Activated T-cell treated with anti-CD3 and anti-CD28 coated beads, Interleukin-2, amount 50 U/mL, for 4 hours (primary cell): ENCODE data around the gene SLC44A5. TPM values are rescaled to one million over a fixed set of nuclear protein-coding genes. Genes with fewer than 3 reads are reported as not detected.
A peak's percentile ranks its signal among the peaks of the same experiment; 100 is the strongest.
"Not testable (repeated sequence)": the region's sequence is repeated elsewhere in the genome, so short reads cannot be mapped to it uniquely, and the experiment has no call there.

Experiments
- ATAC-seq, 2 donors: fragments of 200-7000 bp; cut with Tn5 transposase; one replicate each; pipeline ENCODE4 v1.10.0; 2021
- DNase-seq: peaks from one replicate; pipeline ENCODE4 v3.0.0-alpha.2; 2020
- H3K27me3 Mint-ChIP-seq: one replicate; pipeline ENCODE4 v1.8.0; 2021; ENCODE audit warnings: low read depth, mixed read lengths
- H3K36me3 Mint-ChIP-seq: one replicate; pipeline ENCODE4 v1.8.0; 2022; ENCODE audit warnings: mixed read lengths; ENCODE audit not compliant: insufficient read depth
- H3K4me1 Mint-ChIP-seq: one replicate; pipeline ENCODE4 v1.8.0; 2021; ENCODE audit warnings: low read depth, mixed read lengths
- H3K4me3 Mint-ChIP-seq: one replicate; pipeline ENCODE4 v1.8.0; 2021; ENCODE audit warnings: mild to moderate bottlenecking, moderate library complexity, mixed read lengths
- H3K9me3 Mint-ChIP-seq: one replicate; pipeline ENCODE4 v1.8.0; 2021; ENCODE audit warnings: mixed read lengths
- total RNA-seq, 3 donors: library from RNA; stranded (reverse); gene quantifications; one replicate each; pipeline ENCODE4 v1.2.1, GENCODE V29; 2021

Gene SLC44A5
- total RNA-seq, 3 donors from 2014 or later: 0.16 TPM; not detected in 2

GRCh38 chr1:75425001-75425650 is 185.8 kb downstream of the SLC44A5 start:
- Mint-ChIP-seq H3K4me1 (no peaks in the 10 kb centered on the region), H3K36me3 (no peaks in the 10 kb centered on the region), H3K9me3 (no peaks in the 10 kb centered on the region), H3K27me3 (no peaks in the 10 kb centered on the region), H3K4me3 (no peak overlapping the region)
- DNase-seq (no peak), ATAC-seq (no peak)

GRCh38 chr1:75423616-75424015 is 187.3 kb downstream of the SLC44A5 start:
- H3K27me3 Mint-ChIP-seq: no peaks in the 10 kb centered on the region
- DNase-seq (no peak), ATAC-seq (no peak)
- no peaks in the 10 kb centered on the region for H3K36me3 Mint-ChIP-seq
- H3K9me3 Mint-ChIP-seq: no peaks in the 10 kb centered on the region
- no peak overlapping the region for H3K4me3 Mint-ChIP-seq
- H3K4me1 Mint-ChIP-seq: no peaks in the 10 kb centered on the region

DNA sequence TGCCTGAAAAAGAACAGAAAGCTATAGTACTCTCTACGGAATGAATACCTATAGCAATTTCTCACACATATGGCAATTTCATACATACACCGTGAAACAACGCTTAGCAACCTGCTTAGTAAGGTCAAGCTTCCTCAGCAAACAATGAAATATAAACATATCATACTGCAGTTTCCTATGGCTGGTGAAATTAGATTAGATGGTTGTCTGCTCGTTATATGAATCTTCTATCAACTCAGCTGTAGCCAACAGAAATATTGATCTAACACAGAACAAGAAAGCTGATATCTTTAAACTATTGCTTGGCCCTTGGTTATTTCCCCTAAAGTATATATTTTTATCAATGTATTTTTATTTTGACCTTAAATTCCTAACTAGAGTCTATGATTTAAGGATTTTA is 187.8 kb downstream of the SLC44A5 start:
- Mint-ChIP-seq H3K4me3 (no peak overlapping the region), H3K9me3 (no peaks in the 10 kb centered on the region), H3K27me3 (no peaks in the 10 kb centered on the region), H3K4me1 (no peaks in the 10 kb centered on the region), H3K36me3 (no peaks in the 10 kb centered on the region)
- DNase-seq (no peak), ATAC-seq (no peak)

GRCh38 chr1:75421371-75421770 is 189.5 kb downstream of the SLC44A5 start:
- H3K4me3 Mint-ChIP-seq: no peak overlapping the region
- H3K9me3 Mint-ChIP-seq: peaks cover 6% of the 10 kb centered on the region
- H3K36me3 Mint-ChIP-seq: no peaks in the 10 kb centered on the region
- H3K27me3 Mint-ChIP-seq: no peaks in the 10 kb centered on the region
- DNase-seq (no peak), ATAC-seq (no peak)
- no peaks in the 10 kb centered on the region for H3K4me1 Mint-ChIP-seq

GRCh38 chr1:75415187-75415586 is 195.7 kb downstream of the SLC44A5 start:
- Mint-ChIP-seq H3K27me3 (no peaks in the 10 kb centered on the region), H3K4me3 (no peak overlapping the region), H3K9me3 (peaks cover 6% of the 10 kb centered on the region), H3K4me1 (no peaks in the 10 kb centered on the region), H3K36me3 (no peaks in the 10 kb centered on the region)
- DNase-seq (no peak), ATAC-seq (no peak)

- Mint-ChIP-seq H3K27me3 (no peaks in the 10 kb centered on the region), H3K4me1 (no peaks in the 10 kb centered on the region), H3K4me3 (no peak overlapping the region), H3K9me3 (peaks cover 6% of the 10 kb centered on the region), H3K36me3 (no peaks in the 10 kb centered on the region)
- no peak for ATAC-seq
- DNase-seq: no peak
These were observed 198.3 kb downstream of the SLC44A5 start for GRCh38 chr1:75412616-75413015.

DNA sequence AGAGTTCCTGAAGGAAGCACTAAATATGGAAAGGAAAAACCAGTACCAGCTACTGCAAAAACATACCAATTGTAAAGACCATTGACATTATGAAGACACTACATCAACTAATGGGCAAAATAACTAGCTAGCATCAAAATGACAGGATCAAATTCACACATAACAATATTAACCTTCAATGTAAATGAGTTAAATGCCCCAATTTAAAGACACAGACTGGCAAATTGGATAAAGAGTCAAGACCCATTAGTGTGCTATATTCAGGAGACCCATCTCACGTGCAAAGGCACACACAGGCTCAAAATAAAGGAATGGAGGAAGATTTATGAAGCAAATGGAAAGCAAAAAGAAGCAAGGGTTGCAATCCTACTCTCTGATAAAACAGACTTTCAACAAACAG is 206.2 kb downstream of the SLC44A5 start:
- H3K9me3 Mint-ChIP-seq: peaks cover 26% of the 10 kb centered on the region
- H3K36me3 Mint-ChIP-seq, H3K27me3 Mint-ChIP-seq, H3K4me3 Mint-ChIP-seq, ATAC-seq, H3K4me1 Mint-ChIP-seq, DNase-seq: not testable (repeated sequence)

DNA sequence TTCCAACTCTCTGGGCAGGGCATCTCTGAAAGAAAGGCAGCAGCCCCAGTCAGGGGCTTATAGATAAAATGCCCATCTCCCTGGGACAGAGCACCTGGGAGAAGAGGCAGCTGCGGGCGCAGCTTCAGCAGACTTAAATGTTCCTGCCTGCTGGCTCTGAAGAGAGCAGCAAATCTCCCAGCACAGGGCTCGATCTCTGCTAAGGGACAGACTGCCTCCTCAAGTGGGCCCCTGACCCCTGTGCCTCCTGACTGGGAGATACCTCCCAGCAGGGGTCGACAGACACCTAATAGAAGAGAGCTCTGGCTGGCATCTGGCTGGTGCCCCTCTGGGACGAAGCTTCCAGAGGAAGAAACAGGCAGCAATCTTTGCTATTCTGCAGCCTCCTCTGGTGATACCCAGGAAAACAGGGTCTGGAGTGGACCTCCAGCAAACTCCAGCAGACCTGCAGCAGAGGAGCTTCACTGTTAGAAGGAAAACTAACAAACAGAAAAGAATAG is 207.7 kb downstream of the SLC44A5 start:
- DNase-seq, H3K36me3 Mint-ChIP-seq, H3K4me3 Mint-ChIP-seq, H3K27me3 Mint-ChIP-seq, H3K4me1 Mint-ChIP-seq, ATAC-seq: not testable (repeated sequence)
- H3K9me3 Mint-ChIP-seq: peaks cover 26% of the 10 kb centered on the region

DNA sequence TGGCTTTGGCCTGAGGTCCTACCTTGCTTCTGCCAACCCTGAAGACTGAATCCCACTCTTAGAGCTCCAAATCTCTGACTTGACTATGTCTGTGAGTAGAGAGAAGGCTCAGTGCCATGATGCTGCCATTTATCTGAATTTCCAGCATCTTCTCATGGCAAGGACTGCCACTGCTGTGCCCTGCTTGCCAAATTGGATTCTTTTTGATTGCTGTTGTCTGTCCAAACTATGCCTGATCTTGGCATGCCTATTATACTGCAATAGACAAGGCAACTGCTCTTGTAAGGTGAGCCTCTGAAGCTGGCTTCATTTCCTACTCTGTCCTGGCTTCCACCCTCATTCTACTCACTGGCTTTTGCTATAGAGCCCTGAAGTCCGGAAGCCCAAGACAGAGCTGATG is 210.2 kb downstream of the SLC44A5 start:
- DNase-seq (no peak), ATAC-seq (no peak)
- H3K27me3 Mint-ChIP-seq: no peaks in the 10 kb centered on the region
- no peak overlapping the region for H3K4me3 Mint-ChIP-seq
- peaks cover 22% of the 10 kb centered on the region for H3K9me3 Mint-ChIP-seq
- H3K4me1 Mint-ChIP-seq: no peaks in the 10 kb centered on the region
- H3K36me3 Mint-ChIP-seq: no peaks in the 10 kb centered on the region

DNA sequence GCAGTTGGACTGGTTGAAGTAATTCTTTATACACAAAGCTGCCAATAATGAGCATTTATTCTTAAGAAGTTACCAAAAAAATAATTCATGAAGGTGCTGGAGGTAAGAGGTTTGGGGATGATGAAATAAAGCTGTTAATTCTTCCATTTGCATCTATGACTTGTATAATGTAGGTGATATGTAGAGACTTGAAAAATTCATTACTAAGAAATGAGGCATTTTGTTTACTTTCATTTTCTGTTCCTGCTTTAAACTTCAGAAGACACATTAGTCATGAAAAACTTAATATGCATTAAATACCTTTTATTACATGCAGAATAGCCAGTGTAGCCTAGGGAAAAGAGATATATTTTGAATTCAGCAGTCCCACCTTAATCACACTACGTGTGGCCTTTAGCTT is 214.2 kb downstream of the SLC44A5 start:
- Mint-ChIP-seq H3K4me3 (no peak overlapping the region), H3K4me1 (no peaks in the 10 kb centered on the region), H3K36me3 (no peaks in the 10 kb centered on the region), H3K27me3 (no peaks in the 10 kb centered on the region), H3K9me3 (peaks cover 8% of the 10 kb centered on the region)
- ATAC-seq (no peak), DNase-seq (no peak)

DNA sequence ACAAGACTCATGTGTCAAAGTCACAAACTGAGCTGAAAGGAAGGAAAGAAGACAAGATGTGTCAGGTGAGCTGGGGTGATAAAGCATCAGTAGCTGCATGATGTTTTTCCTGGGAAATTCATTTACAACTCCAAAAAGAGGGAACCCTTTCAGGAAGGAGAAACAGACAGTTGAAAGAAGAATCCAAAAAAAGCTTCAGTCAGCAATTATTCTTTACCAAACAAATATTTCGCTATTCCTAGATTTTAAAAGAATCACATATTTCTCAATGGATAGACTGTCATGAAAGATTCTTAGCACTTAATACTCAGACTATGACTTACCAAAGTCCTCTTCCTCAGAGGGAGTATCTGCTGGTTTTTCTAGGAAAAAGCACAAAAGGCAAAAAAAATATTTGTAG is 214.7 kb downstream of the SLC44A5 start:
- Mint-ChIP-seq H3K4me1 (no peaks in the 10 kb centered on the region), H3K36me3 (no peaks in the 10 kb centered on the region), H3K27me3 (no peaks in the 10 kb centered on the region), H3K4me3 (no peak overlapping the region), H3K9me3 (peaks cover 10% of the 10 kb centered on the region)
- ATAC-seq (no peak), DNase-seq (no peak)

GRCh38 chr1:75394386-75395139 is 216.4 kb downstream of the SLC44A5 start:
- Mint-ChIP-seq H3K36me3 (no peaks in the 10 kb centered on the region), H3K4me3 (no peak overlapping the region), H3K9me3 (peaks cover 27% of the 10 kb centered on the region), H3K4me1 (no peaks in the 10 kb centered on the region), H3K27me3 (no peaks in the 10 kb centered on the region)
- ATAC-seq: no peak
- no peak for DNase-seq

- peaks cover 31% of the 10 kb centered on the region for H3K9me3 Mint-ChIP-seq
These were observed 218.6 kb downstream of the SLC44A5 start for GRCh38 chr1:75392278-75392677.

DNA sequence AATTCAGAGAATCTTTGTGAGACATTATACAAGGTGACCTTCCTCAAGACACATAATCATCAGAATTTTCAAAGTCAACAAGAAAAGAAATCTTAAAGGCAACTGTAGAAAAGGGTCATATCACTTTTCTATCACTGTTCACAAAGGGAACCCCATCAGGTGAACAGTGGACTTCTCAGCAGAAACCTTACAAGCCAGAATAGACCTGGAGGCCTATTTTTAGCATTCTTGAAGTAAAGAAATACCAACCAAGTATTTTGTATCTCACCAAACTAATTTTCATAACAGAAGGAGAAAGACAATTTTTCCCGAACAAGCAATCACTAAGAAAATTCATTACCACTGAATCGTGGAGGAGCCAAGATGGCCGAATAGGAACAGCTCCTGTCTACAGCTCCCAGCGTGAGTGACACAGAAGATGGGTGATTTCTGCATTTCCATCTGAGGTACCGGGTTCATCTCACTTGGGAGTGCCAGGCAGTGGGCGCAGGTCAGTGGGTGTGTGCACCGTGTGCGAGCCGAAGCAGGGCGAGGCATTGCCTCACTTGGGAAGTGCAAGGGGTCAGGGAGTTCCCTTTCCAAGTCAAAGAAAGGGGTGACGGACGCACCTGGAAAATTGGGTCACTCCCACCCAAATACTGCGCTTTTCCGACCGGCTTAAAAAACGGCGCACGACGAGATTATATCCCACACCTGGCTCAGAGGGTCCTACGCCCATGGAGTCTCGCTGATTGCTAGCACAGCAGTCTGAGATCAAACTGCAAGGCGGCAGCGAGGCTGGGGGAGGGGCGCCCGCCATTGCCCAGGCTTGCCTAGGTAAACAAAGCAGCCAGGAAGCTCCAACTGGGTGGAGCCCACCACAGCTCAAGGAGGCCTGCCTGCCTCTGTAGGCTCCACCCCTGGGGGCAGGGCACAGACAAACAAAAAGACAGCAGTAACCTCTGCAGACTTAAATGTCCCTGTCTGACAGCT is 235.2 kb downstream of the SLC44A5 start:
- not testable (repeated sequence) for H3K9me3 Mint-ChIP-seq, ATAC-seq, H3K4me1 Mint-ChIP-seq, H3K36me3 Mint-ChIP-seq, H3K27me3 Mint-ChIP-seq, DNase-seq
- H3K4me3 Mint-ChIP-seq: peak overlapping the region; percentile 90

More at GRCh38 chr1:75392278-75392677, 218.6 kb downstream of the SLC44A5 start:
- H3K4me3 Mint-ChIP-seq: no peak overlapping the region
- ATAC-seq (no peak), DNase-seq (no peak)
- no peaks in the 10 kb centered on the region for H3K4me1 Mint-ChIP-seq
- no peaks in the 10 kb centered on the region for H3K27me3 Mint-ChIP-seq
- no peaks in the 10 kb centered on the region for H3K36me3 Mint-ChIP-seq
